ENCODE measurements around the gene MTMR1.

DNA sequence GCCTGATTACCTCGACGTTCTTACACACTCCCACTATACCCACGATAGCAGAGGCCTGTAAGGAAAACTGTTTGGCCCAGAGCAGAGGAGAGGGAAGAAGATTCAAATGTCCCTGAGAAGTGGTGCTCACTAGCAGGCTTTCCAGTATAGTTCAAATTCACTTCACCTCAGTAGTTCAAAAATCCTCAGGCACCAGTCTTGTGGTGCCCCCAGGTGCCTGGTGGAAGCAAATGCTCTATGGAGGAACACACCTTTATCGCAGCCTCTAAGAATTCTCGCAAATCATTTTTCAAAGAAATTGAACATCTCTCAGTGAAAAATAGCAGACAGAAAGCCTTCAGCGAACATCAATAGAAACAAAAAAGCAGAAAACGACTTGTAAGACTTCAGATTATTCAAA lies 12.2 kb upstream of the MTMR1 start:
- TF ChIP-seq, protein P1, sequence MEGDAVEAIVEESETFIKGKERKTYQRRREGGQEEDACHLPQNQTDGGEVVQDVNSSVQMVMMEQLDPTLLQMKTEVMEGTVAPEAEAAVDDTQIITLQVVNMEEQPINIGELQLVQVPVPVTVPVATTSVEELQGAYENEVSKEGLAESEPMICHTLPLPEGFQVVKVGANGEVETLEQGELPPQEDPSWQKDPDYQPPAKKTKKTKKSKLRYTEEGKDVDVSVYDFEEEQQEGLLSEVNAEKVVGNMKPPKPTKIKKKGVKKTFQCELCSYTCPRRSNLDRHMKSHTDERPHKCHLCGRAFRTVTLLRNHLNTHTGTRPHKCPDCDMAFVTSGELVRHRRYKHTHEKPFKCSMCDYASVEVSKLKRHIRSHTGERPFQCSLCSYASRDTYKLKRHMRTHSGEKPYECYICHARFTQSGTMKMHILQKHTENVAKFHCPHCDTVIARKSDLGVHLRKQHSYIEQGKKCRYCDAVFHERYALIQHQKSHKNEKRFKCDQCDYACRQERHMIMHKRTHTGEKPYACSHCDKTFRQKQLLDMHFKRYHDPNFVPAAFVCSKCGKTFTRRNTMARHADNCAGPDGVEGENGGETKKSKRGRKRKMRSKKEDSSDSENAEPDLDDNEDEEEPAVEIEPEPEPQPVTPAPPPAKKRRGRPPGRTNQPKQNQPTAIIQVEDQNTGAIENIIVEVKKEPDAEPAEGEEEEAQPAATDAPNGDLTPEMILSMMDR (conservative IDR thresholded peaks at IDR 0.05; ENCODE audit: low read depth, low read length): peak; percentile 43; the same call in 1 of the 2 replicates
- TF ChIP-seq EZH2 (IDR thresholded peaks at IDR 0.05; ENCODE audit: borderline replicate concordance, low read depth, low read length, poor library complexity, severe bottlenecking): no peak

Data from A673 (cell line).